Measurements from ENCODE around the gene SRI. TPM values are rescaled to one million over a fixed set of nuclear protein-coding genes. Genes with fewer than 3 reads are reported as not detected.

Gene SRI
- total RNA-seq, 1 experiment from 2014 or later, result 138 TPM

DNA sequence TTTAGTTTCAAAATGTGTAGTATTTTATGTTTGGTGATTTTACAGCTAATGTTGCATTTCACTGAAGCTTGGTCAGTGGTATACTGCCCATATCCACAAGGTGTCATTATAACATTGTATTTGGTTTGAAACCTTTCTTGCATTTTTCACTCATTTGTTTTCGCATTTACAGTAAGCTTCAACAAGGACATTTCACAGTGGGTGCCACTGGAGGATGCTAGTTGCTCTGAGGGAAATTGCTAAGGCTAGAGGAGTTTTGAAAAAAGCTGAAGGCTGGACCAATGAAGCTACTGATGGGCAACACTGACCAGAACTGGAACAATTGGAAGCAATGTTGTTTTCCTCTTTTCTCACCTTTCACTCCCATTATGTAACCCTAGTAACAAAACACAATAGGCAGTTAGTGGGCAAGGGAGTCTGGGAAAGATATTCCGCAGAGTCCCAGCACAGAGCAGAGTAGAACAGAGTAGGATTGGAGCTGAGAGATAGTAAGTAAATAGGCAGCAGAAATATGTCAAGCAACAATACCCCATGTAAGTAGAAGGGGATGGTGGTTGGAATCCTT, 23.6 kb upstream of the SRI start:
- ChIA-PET POLR2A (no interaction called here), CTCF (interaction anchor here (0.7 to 1.4 kb wide), 2 partner anchors 102 to 303 kb away, joined by 3 to 6 read pairs; no protein-coding TSS in a partner anchor)
- TF ChIP-seq TCF7L2 (IDR thresholded peaks at IDR 0.05; ENCODE audit: low read depth, low read length), result no peak
- TF ChIP-seq, protein P1, sequence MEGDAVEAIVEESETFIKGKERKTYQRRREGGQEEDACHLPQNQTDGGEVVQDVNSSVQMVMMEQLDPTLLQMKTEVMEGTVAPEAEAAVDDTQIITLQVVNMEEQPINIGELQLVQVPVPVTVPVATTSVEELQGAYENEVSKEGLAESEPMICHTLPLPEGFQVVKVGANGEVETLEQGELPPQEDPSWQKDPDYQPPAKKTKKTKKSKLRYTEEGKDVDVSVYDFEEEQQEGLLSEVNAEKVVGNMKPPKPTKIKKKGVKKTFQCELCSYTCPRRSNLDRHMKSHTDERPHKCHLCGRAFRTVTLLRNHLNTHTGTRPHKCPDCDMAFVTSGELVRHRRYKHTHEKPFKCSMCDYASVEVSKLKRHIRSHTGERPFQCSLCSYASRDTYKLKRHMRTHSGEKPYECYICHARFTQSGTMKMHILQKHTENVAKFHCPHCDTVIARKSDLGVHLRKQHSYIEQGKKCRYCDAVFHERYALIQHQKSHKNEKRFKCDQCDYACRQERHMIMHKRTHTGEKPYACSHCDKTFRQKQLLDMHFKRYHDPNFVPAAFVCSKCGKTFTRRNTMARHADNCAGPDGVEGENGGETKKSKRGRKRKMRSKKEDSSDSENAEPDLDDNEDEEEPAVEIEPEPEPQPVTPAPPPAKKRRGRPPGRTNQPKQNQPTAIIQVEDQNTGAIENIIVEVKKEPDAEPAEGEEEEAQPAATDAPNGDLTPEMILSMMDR (IDR thresholded peaks at IDR 0.05), result peak; percentile 72
- no peak for TF ChIP-seq SIN3A (IDR thresholded peaks at IDR 0.05; ENCODE audit: borderline replicate concordance, insufficient read depth, low read depth, low read length)
- Histone ChIP-seq H3K27ac (ENCODE audit: low read length) (no peak overlapping the region), H3K27me3 (ENCODE audit: control insufficient read depth, insufficient read depth, low read length) (no peaks in the 10 kb centered on the region), H3K9me3 (ENCODE audit: control insufficient read depth, insufficient read depth, low read depth, low read length) (no peaks in the 10 kb centered on the region), H3K36me3 (ENCODE audit: control insufficient read depth, insufficient read depth, low read length) (no peaks in the 10 kb centered on the region), H3K4me1 (ENCODE audit: control insufficient read depth, insufficient read depth, low read length) (no peaks in the 10 kb centered on the region), H3K4me3 (ENCODE audit: low read depth in 2 of 2, low read length in 2 of 2) (no peak overlapping the region)
- intact Hi-C loops (cut with micrococcal nuclease; ENCODE audit: unreplicated experiment), result loop anchor here (2.0 to 10.0 kb wide), 2 partner anchors 115 to 301 kb away; no protein-coding TSS in a partner anchor
- DNase-seq (ENCODE audit: low read depth, low spot score) (peak; percentile 48), ATAC-seq (peak; percentile 81)
- no TSS peak for BruUV-seq (replicated peaks)
- in situ Hi-C loops (cut with HindIII; ENCODE audit: low pct_unique_long_range_greater_than_20kb, low sequenced_read_pairs), result no loop called here

DNA sequence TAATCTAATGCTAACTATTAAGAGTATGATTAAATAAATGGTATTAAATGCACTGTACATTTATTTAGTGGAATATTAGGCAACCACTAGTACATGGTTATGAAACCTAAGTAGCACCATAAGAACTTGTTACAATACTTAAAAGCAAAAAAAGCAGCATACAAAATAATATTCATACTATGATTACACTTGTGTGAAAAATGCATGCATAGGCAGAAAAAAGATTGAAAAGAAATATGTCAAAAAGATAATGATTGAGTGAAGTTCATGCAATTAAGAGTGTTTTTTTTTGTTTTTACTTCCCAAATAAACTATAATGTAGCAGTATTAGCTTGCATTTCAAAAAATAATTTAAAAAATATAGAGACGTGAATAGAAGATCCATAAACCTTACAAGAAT, 20.0 kb upstream of the SRI start:
- Histone ChIP-seq H3K36me3 (ENCODE audit: control insufficient read depth, insufficient read depth, low read length) (no peaks in the 10 kb centered on the region), H3K4me1 (ENCODE audit: control insufficient read depth, insufficient read depth, low read length) (no peaks in the 10 kb centered on the region), H3K27ac (ENCODE audit: low read length) (no peak overlapping the region), H3K9me3 (ENCODE audit: control insufficient read depth, insufficient read depth, low read depth, low read length) (no peaks in the 10 kb centered on the region), H3K27me3 (ENCODE audit: control insufficient read depth, insufficient read depth, low read length) (no peaks in the 10 kb centered on the region; the same call in 1 of the 2 replicates), H3K4me3 (ENCODE audit: low read depth in 2 of 2, low read length in 2 of 2) (no peak overlapping the region)
- DNase-seq (ENCODE audit: low read depth, low spot score) (no peak), ATAC-seq (no peak)
- TF ChIP-seq SIN3A (IDR thresholded peaks at IDR 0.05; ENCODE audit: borderline replicate concordance, insufficient read depth, low read depth, low read length) (no peak), TCF7L2 (IDR thresholded peaks at IDR 0.05; ENCODE audit: low read depth, low read length) (no peak), POLR2AphosphoS5 (IDR thresholded peaks at IDR 0.05; ENCODE audit: low read depth, low read length) (no peak)
- TF ChIP-seq, protein P2, sequence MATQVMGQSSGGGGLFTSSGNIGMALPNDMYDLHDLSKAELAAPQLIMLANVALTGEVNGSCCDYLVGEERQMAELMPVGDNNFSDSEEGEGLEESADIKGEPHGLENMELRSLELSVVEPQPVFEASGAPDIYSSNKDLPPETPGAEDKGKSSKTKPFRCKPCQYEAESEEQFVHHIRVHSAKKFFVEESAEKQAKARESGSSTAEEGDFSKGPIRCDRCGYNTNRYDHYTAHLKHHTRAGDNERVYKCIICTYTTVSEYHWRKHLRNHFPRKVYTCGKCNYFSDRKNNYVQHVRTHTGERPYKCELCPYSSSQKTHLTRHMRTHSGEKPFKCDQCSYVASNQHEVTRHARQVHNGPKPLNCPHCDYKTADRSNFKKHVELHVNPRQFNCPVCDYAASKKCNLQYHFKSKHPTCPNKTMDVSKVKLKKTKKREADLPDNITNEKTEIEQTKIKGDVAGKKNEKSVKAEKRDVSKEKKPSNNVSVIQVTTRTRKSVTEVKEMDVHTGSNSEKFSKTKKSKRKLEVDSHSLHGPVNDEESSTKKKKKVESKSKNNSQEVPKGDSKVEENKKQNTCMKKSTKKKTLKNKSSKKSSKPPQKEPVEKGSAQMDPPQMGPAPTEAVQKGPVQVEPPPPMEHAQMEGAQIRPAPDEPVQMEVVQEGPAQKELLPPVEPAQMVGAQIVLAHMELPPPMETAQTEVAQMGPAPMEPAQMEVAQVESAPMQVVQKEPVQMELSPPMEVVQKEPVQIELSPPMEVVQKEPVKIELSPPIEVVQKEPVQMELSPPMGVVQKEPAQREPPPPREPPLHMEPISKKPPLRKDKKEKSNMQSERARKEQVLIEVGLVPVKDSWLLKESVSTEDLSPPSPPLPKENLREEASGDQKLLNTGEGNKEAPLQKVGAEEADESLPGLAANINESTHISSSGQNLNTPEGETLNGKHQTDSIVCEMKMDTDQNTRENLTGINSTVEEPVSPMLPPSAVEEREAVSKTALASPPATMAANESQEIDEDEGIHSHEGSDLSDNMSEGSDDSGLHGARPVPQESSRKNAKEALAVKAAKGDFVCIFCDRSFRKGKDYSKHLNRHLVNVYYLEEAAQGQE (IDR thresholded peaks at IDR 0.05; ENCODE audit: insufficient read depth in 1 of 2, low read depth in 2 of 2, low read length in 1 of 2), result no peak
- TF ChIP-seq, protein P1 (IDR thresholded peaks at IDR 0.05), result no peak
- ChIA-PET POLR2A (no interaction called here), CTCF (no interaction called here)
- in situ Hi-C loops (cut with HindIII; ENCODE audit: low pct_unique_long_range_greater_than_20kb, low sequenced_read_pairs) (no loop called here), intact Hi-C loops (cut with micrococcal nuclease; ENCODE audit: unreplicated experiment) (loop anchor here (10.0 kb wide), 1 partner anchor 305 kb away; no protein-coding TSS in a partner anchor)
- BruUV-seq (replicated peaks), result no TSS peak

Measured in Panc1 (cell line).